CD8-positive, alpha-beta memory T cell (primary cell): ENCODE results near the gene ATXN1. TPM values are rescaled to one million over a fixed set of nuclear protein-coding genes. Genes with fewer than 3 reads are reported as not detected.
"Not testable (repeated sequence)": the region's sequence is repeated elsewhere in the genome, so short reads cannot be mapped to it uniquely, and the experiment has no call there.

Source experiments
- CTCF ChIA-PET: fragments of 350-600 bp; sonication (Branson Sonifier 250); formaldehyde crosslinking; loops from one replicate; lab custom pipeline; 2021; ENCODE audit warnings: antibody characterized with exemption; lab: Charles Lee
- POLR2A ChIA-PET: fragments of 350-600 bp; sonication (Branson Sonifier 250); formaldehyde crosslinking; loops from one replicate; lab custom pipeline; 2021; ENCODE audit warnings: antibody characterized with exemption; lab: Charles Lee
- DNase-seq, 5 donors: peaks; one replicate each; pipeline versions ENCODE4 v3.0.0 to v3.0.0-alpha.2; 2020 to 2022; ENCODE audit warnings: mixed read lengths in 1 of 5
- H3K27ac ChIP-seq: one replicate; pipeline ENCODE4 v1.7.0; 2013; ENCODE audit warnings: low read depth, mild to moderate bottlenecking, low read length, moderate library complexity
- H3K27me3 ChIP-seq: 2 replicates; pipeline ENCODE4 v1.7.0; 2013; ENCODE audit warnings: low read length, mild to moderate bottlenecking; ENCODE audit not compliant: insufficient read depth, poor library complexity, severe bottlenecking
- H3K36me3 ChIP-seq: 2 replicates; pipeline ENCODE4 v1.7.0; 2013; ENCODE audit warnings: mild to moderate bottlenecking, low read length, moderate library complexity; ENCODE audit not compliant: insufficient read depth
- H3K4me1 ChIP-seq: 2 replicates; pipeline ENCODE4 v1.7.0; 2013; ENCODE audit warnings: mild to moderate bottlenecking, low read length, moderate library complexity; ENCODE audit not compliant: insufficient read depth
- H3K4me3 ChIP-seq: 2 replicates; pipeline ENCODE4 v1.7.0; 2013; ENCODE audit warnings: mild to moderate bottlenecking, low read length
- H3K9me3 ChIP-seq: 2 replicates; pipeline ENCODE4 v1.7.0; 2013; ENCODE audit warnings: mild to moderate bottlenecking, low read length
- H3K27ac Mint-ChIP-seq, 8 donors: one replicate each; pipeline ENCODE4 v1.8.0; 2020 to 2021; ENCODE audit warnings: mixed read lengths in 8 of 8, mild to moderate bottlenecking in 6 of 8, inconsistent platforms in 3 of 8, moderate library complexity in 3 of 8
- H3K27me3 Mint-ChIP-seq, 2 donors: one replicate each; pipeline ENCODE4 v1.8.0; 2020 to 2021; ENCODE audit warnings: mixed read lengths in 2 of 2, mild to moderate bottlenecking in 1 of 2, moderate library complexity in 1 of 2
- H3K36me3 Mint-ChIP-seq, 3 donors: one replicate each; pipeline ENCODE4 v1.8.0; 2020 to 2021; ENCODE audit warnings: mixed read lengths in 3 of 3, inconsistent platforms in 1 of 3, mild to moderate bottlenecking in 1 of 3
- H3K4me1 Mint-ChIP-seq, 3 donors: one replicate each; pipeline ENCODE4 v1.8.0; 2020 to 2021; ENCODE audit warnings: mixed read lengths in 3 of 3, inconsistent platforms in 1 of 3, mild to moderate bottlenecking in 1 of 3
- H3K4me3 Mint-ChIP-seq, 7 donors: one replicate each; pipeline ENCODE4 v1.8.0; 2020 to 2021; ENCODE audit warnings: mixed read lengths in 7 of 7, mild to moderate bottlenecking in 6 of 7, moderate library complexity in 4 of 7, inconsistent platforms in 2 of 7
- H3K9me3 Mint-ChIP-seq, 5 donors: one replicate each; pipeline ENCODE4 v1.8.0; 2020 to 2022; ENCODE audit warnings: mixed read lengths in 5 of 5, mild to moderate bottlenecking in 3 of 5, moderate library complexity in 2 of 5, inconsistent platforms in 1 of 5
- polyA plus RNA-seq: library from polyadenylated mRNA; unstranded; fragments of 300-500 nt; fragmentation: Illumina TruSeq; gene quantifications from one replicate; pipeline ENCODE4 v1.2.3, GENCODE V29; 2021
- total RNA-seq, 2 experiments: library from RNA; stranded (reverse); gene quantifications; one replicate each; pipeline ENCODE4 v1.2.3, GENCODE V29; 2021

The ATXN1 gene
- total and polyA plus RNA-seq, 3 experiments from 2014 or later: 20.0 to 114 (median 111) TPM

- peak overlapping the region; percentile 18 for H3K4me3 ChIP-seq
- H3K27me3 Mint-ChIP-seq: no peaks in the 10 kb centered on the region
- H3K4me1 Mint-ChIP-seq: peaks cover 50 to 84% (median 78%) of the 10 kb centered on the region in 3 donors
These were observed 48.3 kb downstream of the ATXN1 start for GRCh38 chr6:16712931-16713484.

GRCh38 chr6:16712255-16712930 lies 48.9 kb downstream of the ATXN1 start:
- Mint-ChIP-seq H3K9me3 (no peaks in the 10 kb centered on the region), H3K4me1 (peaks cover 50 to 84% (median 78%) of the 10 kb centered on the region in 3 donors)
- CTCF ChIA-PET: interaction anchor here (0.8 to 2.4 kb wide), 13 partner anchors 14 to 201 kb away, joined by 3 to 12 read pairs (median 4); partner anchors contain the start of gene ATXN1

More at GRCh38 chr6:16712931-16713484, 48.3 kb downstream of the ATXN1 start:
- DNase-seq: no peak
- Mint-ChIP-seq H3K36me3 (peaks cover 0 to 7% (median 1%) of the 10 kb centered on the region in 3 donors), H3K27ac (peak overlapping the region; percentile 87 to 99 (median 94)), H3K9me3 (no peaks in the 10 kb centered on the region), H3K4me3 (peak overlapping the region; percentile 73 to 86 (median 80))
- CTCF ChIA-PET: interaction anchor here (1.0 to 2.4 kb wide), 11 partner anchors 13 to 61 kb away, joined by 3 to 12 read pairs (median 4); partner anchors contain the start of gene ATXN1
- Histone ChIP-seq H3K36me3 (no peaks in the 10 kb centered on the region), H3K27me3 (no peaks in the 10 kb centered on the region), H3K27ac (peak overlapping the region; percentile 52), H3K9me3 (no peaks in the 10 kb centered on the region), H3K4me1 (peaks cover 17% of the 10 kb centered on the region)
- POLR2A ChIA-PET: interaction anchor here (0.7 to 2.6 kb wide), 4 partner anchors 14 to 50 kb away, joined by 3 to 14 read pairs (median 5); partner anchors contain the start of gene ATXN1

GRCh38 chr6:16711546-16712254 lies 49.6 kb downstream of the ATXN1 start:
- H3K9me3 Mint-ChIP-seq: no peaks in the 10 kb centered on the region
- H3K9me3 ChIP-seq: no peaks in the 10 kb centered on the region
- peaks cover 52 to 84% (median 81%) of the 10 kb centered on the region in 3 donors for H3K4me1 Mint-ChIP-seq
- no peaks in the 10 kb centered on the region for H3K36me3 ChIP-seq
- peaks cover 27% of the 10 kb centered on the region for H3K4me1 ChIP-seq
- CTCF ChIA-PET: interaction anchor here (0.8 to 2.4 kb wide), 6 partner anchors 13 to 200 kb away, joined by 3 to 6 read pairs (median 4); partner anchors contain the start of gene ATXN1
- no peaks in the 10 kb centered on the region for H3K27me3 Mint-ChIP-seq
- peak overlapping the region; percentile 48 for H3K4me3 ChIP-seq
- DNase-seq: peak in 4 of 5 donors; percentile 44 to 74 (median 54)
- H3K4me3 Mint-ChIP-seq: peak overlapping the region; percentile 73 to 86 (median 80)
- H3K27me3 ChIP-seq: no peaks in the 10 kb centered on the region
- H3K27ac ChIP-seq: peak overlapping the region; percentile 52
- peaks cover 0 to 5% (median 2%) of the 10 kb centered on the region in 3 donors for H3K36me3 Mint-ChIP-seq
- peak overlapping the region; percentile 87 to 99 (median 94) for H3K27ac Mint-ChIP-seq
- POLR2A ChIA-PET: interaction anchor here (1.5 to 2.6 kb wide), 2 partner anchors 48 to 50 kb away, joined by 6 to 14 read pairs; partner anchors contain the start of gene ATXN1

More at GRCh38 chr6:16712255-16712930, 48.9 kb downstream of the ATXN1 start:
- H3K36me3 ChIP-seq: no peaks in the 10 kb centered on the region
- no peaks in the 10 kb centered on the region for H3K9me3 ChIP-seq
- H3K4me1 ChIP-seq: peaks cover 20% of the 10 kb centered on the region
- H3K27me3 ChIP-seq: no peaks in the 10 kb centered on the region
- peak in 1 of 5 donors; percentile 57 for DNase-seq
- POLR2A ChIA-PET: interaction anchor here (1.3 to 2.6 kb wide), 3 partner anchors 14 to 49 kb away, joined by 4 to 14 read pairs (median 6); partner anchors contain the start of gene ATXN1
- peak overlapping the region; percentile 73 to 86 (median 80) for H3K4me3 Mint-ChIP-seq
- H3K4me3 ChIP-seq: peak overlapping the region; percentile 18
- peak overlapping the region; percentile 52 for H3K27ac ChIP-seq
- peaks cover 0 to 5% (median 2%) of the 10 kb centered on the region in 3 donors for H3K36me3 Mint-ChIP-seq
- H3K27me3 Mint-ChIP-seq: no peaks in the 10 kb centered on the region
- H3K27ac Mint-ChIP-seq: peak overlapping the region; percentile 87 to 99 (median 94)

- no peaks in the 10 kb centered on the region for H3K9me3 Mint-ChIP-seq
- H3K27me3 Mint-ChIP-seq: no peaks in the 10 kb centered on the region
- H3K36me3 Mint-ChIP-seq: peaks cover 0 to 5% (median 2%) of the 10 kb centered on the region in 3 donors
- peaks cover 57 to 83% (median 80%) of the 10 kb centered on the region in 3 donors for H3K4me1 Mint-ChIP-seq
- Histone ChIP-seq H3K27ac (no peak overlapping the region), H3K27me3 (no peaks in the 10 kb centered on the region), H3K4me3 (no peak overlapping the region), H3K4me1 (peaks cover 26% of the 10 kb centered on the region), H3K9me3 (no peaks in the 10 kb centered on the region), H3K36me3 (no peaks in the 10 kb centered on the region)
- H3K27ac Mint-ChIP-seq: peak overlapping the region; percentile 73 to 89 (median 80)
- ChIA-PET POLR2A (interaction anchor here (1.1 to 1.2 kb wide), 2 partner anchors 8 to 54 kb away, joined by 3 read pairs; partner anchors contain the start of gene ATXN1), CTCF (interaction anchor here (0.7 to 1.8 kb wide), 4 partner anchors 9 to 54 kb away, joined by 3 to 4 read pairs (median 3); partner anchors contain the start of gene ATXN1)
- DNase-seq: no peak
- H3K4me3 Mint-ChIP-seq: peak overlapping the region in 6 of 7 donors; percentile 5 to 58 (median 41)
These were observed 54.1 kb downstream of the ATXN1 start for GRCh38 chr6:16706911-16707783.

GRCh38 chr6:16706491-16706890 lies 54.8 kb downstream of the ATXN1 start:
- peak overlapping the region in 4 of 8 donors; percentile 31 to 74 (median 44) for H3K27ac Mint-ChIP-seq
- H3K9me3 Mint-ChIP-seq, H3K36me3 ChIP-seq, H3K27me3 ChIP-seq, H3K27me3 Mint-ChIP-seq, DNase-seq, H3K36me3 Mint-ChIP-seq, H3K4me3 ChIP-seq, H3K9me3 ChIP-seq, H3K27ac ChIP-seq: not testable (repeated sequence)
- ChIA-PET CTCF (interaction anchor here (0.7 to 1.8 kb wide), 5 partner anchors 8 to 55 kb away, joined by 3 to 4 read pairs (median 3); partner anchors contain the start of gene ATXN1), POLR2A (interaction anchor here (1.2 kb wide), 1 partner anchor 55 kb away, joined by 3 read pairs; the partner anchor contains the start of gene ATXN1)
- peaks cover 27% of the 10 kb centered on the region for H3K4me1 ChIP-seq
- peak overlapping the region in 1 of 7 donors; percentile 5 for H3K4me3 Mint-ChIP-seq
- peaks cover 54 to 80% (median 77%) of the 10 kb centered on the region in 3 donors for H3K4me1 Mint-ChIP-seq

- Mint-ChIP-seq H3K9me3 (no peaks in the 10 kb centered on the region), H3K4me3 (peak overlapping the region in 5 of 7 donors; percentile 23 to 60 (median 44)), H3K4me1 (peaks cover 55 to 80% (median 78%) of the 10 kb centered on the region in 3 donors), H3K27me3 (no peaks in the 10 kb centered on the region), H3K27ac (peak overlapping the region in 7 of 8 donors; percentile 46 to 87 (median 80)), H3K36me3 (peaks cover 0 to 5% (median 3%) of the 10 kb centered on the region in 3 donors)
- CTCF ChIA-PET: interaction anchor here (1.1 to 1.8 kb wide), 3 partner anchors 9 to 56 kb away, joined by 3 to 4 read pairs (median 3); partner anchors contain the start of gene ATXN1
- Histone ChIP-seq H3K27ac (no peak overlapping the region), H3K36me3 (no peaks in the 10 kb centered on the region), H3K27me3 (no peaks in the 10 kb centered on the region), H3K4me3 (no peak overlapping the region), H3K4me1 (peaks cover 30% of the 10 kb centered on the region), H3K9me3 (no peaks in the 10 kb centered on the region)
- POLR2A ChIA-PET: no interaction called here
- DNase-seq: no peak
These were observed 55.2 kb downstream of the ATXN1 start for GRCh38 chr6:16706029-16706428.
